ENCODE results near the gene HES3. TPM values are rescaled to one million over a fixed set of nuclear protein-coding genes. Genes with fewer than 3 reads are reported as not detected.

HES3 gene
- total and polyA plus RNA-seq, 2 of the 4 experiments (the other 2 are of a cell fraction) = not detected

GRCh38 chr1:6294080-6294889, 50.3 kb downstream of the HES3 start:
- no peak for DNase-seq
- WGBS, 2 experiments (ENCODE audit: extremely low coverage in 2 of 2, insufficient read length in 1 of 2) = 90% methylated on average over 2 of the region's 14 CpGs; no CpG with 5 or more reads in 1 of the 2 experiments
- Histone ChIP-seq H3K18ac (ENCODE audit: low read depth, low read length) (no peak overlapping the region), H3K14ac (replicated peaks; ENCODE audit: low read depth, low read length) (no peak overlapping the region), H3K4me1 (ENCODE audit: control insufficient read depth, insufficient read depth, low read length) (no peaks in the 10 kb centered on the region), H3K27me3 (ENCODE audit: control insufficient read depth, insufficient read depth, low read length) (no peaks in the 10 kb centered on the region), H3K56ac (ENCODE audit: extremely low read depth, insufficient read depth, low read length) (no peak overlapping the region), H3K9ac (ENCODE audit: low read depth, low read length) (no peak overlapping the region), H3K9me1 (ENCODE audit: insufficient read depth, low read length) (no peaks in the 10 kb centered on the region; the same call in 1 of the 2 replicates), H2AK5ac (ENCODE audit: low read depth, low read length) (no peak overlapping the region), H2BK5ac (ENCODE audit: low read depth, low read length, poor library complexity, severe bottlenecking) (no peak overlapping the region), H3K27ac (ENCODE audit: insufficient read depth, low read length) (no peak overlapping the region), H3K9me3 (ENCODE audit: control insufficient read depth, insufficient read depth, low read length) (no peaks in the 10 kb centered on the region), H3K4me3 (ENCODE audit: insufficient read depth, low read depth, low read length) (no peak overlapping the region), H3K23ac (ENCODE audit: low read depth, low read length) (no peak overlapping the region), H2AFZ (replicated peaks; ENCODE audit: low read length, poor library complexity) (no peak overlapping the region), H2BK20ac (ENCODE audit: low read depth, low read length) (no peak overlapping the region), H3K79me1 (ENCODE audit: low read depth in 1 of 2, low read length in 2 of 2) (peaks cover 0 to 3% of the 10 kb centered on the region in 2 experiments; a peak in 1 of 4 replicates), H4K5ac (ENCODE audit: low read depth, low read length) (no peak overlapping the region), H4K20me1 (ENCODE audit: insufficient read depth, low read length) (no peaks in the 10 kb centered on the region), H4K8ac (ENCODE audit: low read depth in 2 of 2, low read length in 2 of 2) (no peak overlapping the region), H2BK15ac (ENCODE audit: low read depth, low read length) (no peak overlapping the region), H4K91ac (ENCODE audit: insufficient read depth, low read depth, low read length) (no peak overlapping the region), H2BK120ac (ENCODE audit: low read depth, low read length) (no peak overlapping the region), H3K4me2 (ENCODE audit: low read depth, low read length) (no peak overlapping the region), H2AK9ac (replicated peaks; ENCODE audit: low read depth, low read length, poor library complexity) (no peak overlapping the region), H3K4ac (ENCODE audit: low read depth, low read length) (no peak overlapping the region), H3K36me3 (ENCODE audit: control insufficient read depth, insufficient read depth, low read length) (peaks cover 4% of the 10 kb centered on the region; the same call in 1 of the 2 replicates)
- ChIA-PET CTCF (interaction anchor here (1.1 kb wide), 1 partner anchor 18 kb away, joined by 3 read pairs; no protein-coding TSS in a partner anchor), POLR2A (ENCODE audit: unreplicated experiment) (no interaction called here)
- dilution Hi-C loops (cut with HindIII; ENCODE audit: low sequenced_read_pairs, unreplicated experiment) (no loop called here), in situ Hi-C loops (cut with MboI; ENCODE audit: low sequenced_read_pairs) (no loop called here), intact Hi-C loops (cut with micrococcal nuclease) (no loop called here)
- no TSS peak for BruUV-seq (replicated peaks)
- ATAC-seq (ENCODE audit: low read depth) = no peak
- TF ChIP-seq RAD21 (IDR thresholded peaks at IDR 0.05; ENCODE audit: low read length) = no peak
- no peak for TF ChIP-seq ELK1 (IDR thresholded peaks at IDR 0.05; ENCODE audit: borderline replicate concordance, low read depth, low read length)
- no peak for TF ChIP-seq BHLHE40 (IDR thresholded peaks at IDR 0.05; ENCODE audit: low read depth, low read length)
- TF ChIP-seq MAZ (IDR thresholded peaks at IDR 0.05; ENCODE audit: borderline replicate concordance, low read depth, low read length) = no peak
- TF ChIP-seq, protein P1, sequence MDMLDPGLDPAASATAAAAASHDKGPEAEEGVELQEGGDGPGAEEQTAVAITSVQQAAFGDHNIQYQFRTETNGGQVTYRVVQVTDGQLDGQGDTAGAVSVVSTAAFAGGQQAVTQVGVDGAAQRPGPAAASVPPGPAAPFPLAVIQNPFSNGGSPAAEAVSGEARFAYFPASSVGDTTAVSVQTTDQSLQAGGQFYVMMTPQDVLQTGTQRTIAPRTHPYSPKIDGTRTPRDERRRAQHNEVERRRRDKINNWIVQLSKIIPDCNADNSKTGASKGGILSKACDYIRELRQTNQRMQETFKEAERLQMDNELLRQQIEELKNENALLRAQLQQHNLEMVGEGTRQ (IDR thresholded peaks at IDR 0.05; ENCODE audit: low read depth, low read length) = no peak
- TF ChIP-seq POLR2A (IDR thresholded peaks at IDR 0.05; ENCODE audit: low read depth, low read length) = no peak
- TF ChIP-seq, protein P2, sequence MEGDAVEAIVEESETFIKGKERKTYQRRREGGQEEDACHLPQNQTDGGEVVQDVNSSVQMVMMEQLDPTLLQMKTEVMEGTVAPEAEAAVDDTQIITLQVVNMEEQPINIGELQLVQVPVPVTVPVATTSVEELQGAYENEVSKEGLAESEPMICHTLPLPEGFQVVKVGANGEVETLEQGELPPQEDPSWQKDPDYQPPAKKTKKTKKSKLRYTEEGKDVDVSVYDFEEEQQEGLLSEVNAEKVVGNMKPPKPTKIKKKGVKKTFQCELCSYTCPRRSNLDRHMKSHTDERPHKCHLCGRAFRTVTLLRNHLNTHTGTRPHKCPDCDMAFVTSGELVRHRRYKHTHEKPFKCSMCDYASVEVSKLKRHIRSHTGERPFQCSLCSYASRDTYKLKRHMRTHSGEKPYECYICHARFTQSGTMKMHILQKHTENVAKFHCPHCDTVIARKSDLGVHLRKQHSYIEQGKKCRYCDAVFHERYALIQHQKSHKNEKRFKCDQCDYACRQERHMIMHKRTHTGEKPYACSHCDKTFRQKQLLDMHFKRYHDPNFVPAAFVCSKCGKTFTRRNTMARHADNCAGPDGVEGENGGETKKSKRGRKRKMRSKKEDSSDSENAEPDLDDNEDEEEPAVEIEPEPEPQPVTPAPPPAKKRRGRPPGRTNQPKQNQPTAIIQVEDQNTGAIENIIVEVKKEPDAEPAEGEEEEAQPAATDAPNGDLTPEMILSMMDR (conservative IDR thresholded peaks at IDR 0.05; ENCODE audit: low read depth, low read length) = no peak
- no peak for TF ChIP-seq CEBPB (IDR thresholded peaks at IDR 0.05; ENCODE audit: low read depth, low read length)
- TF ChIP-seq MXI1 (IDR thresholded peaks at IDR 0.05; ENCODE audit: borderline replicate concordance, low read depth, low read length) = no peak
- no peak for TF ChIP-seq SMC3 (IDR thresholded peaks at IDR 0.05; ENCODE audit: low read depth, low read length)
- TF ChIP-seq CHD1 (IDR thresholded peaks at IDR 0.05; ENCODE audit: low read depth, low read length) = no peak
- no peak for TF ChIP-seq NFE2L2 (IDR thresholded peaks at IDR 0.05; ENCODE audit: low read depth, low read length)
- TF ChIP-seq RFX5 (IDR thresholded peaks at IDR 0.05; ENCODE audit: low read depth, low read length) = no peak
- no peak for TF ChIP-seq FOS (IDR thresholded peaks at IDR 0.05; ENCODE audit: low read depth, low read length)
- no peak for TF ChIP-seq RCOR1 (IDR thresholded peaks at IDR 0.05; ENCODE audit: insufficient replicate concordance, low read length)

All from IMR-90 (cell line).